GDM1 (cell line): ENCODE data around the gene GNAL.
"Not testable (repeated sequence)": the region's sequence is repeated elsewhere in the genome, so short reads cannot be mapped to it uniquely, and the experiment has no call there.

Source experiments
- DNase-seq: peaks from one replicate; lab custom pipeline; 2025; lab: John Stamatoyannopoulos, UW

Gene GNAL

GRCh38 chr18:11849279-11849678 is 160.2 kb downstream of the GNAL start:
- no peak for DNase-seq

DNA sequence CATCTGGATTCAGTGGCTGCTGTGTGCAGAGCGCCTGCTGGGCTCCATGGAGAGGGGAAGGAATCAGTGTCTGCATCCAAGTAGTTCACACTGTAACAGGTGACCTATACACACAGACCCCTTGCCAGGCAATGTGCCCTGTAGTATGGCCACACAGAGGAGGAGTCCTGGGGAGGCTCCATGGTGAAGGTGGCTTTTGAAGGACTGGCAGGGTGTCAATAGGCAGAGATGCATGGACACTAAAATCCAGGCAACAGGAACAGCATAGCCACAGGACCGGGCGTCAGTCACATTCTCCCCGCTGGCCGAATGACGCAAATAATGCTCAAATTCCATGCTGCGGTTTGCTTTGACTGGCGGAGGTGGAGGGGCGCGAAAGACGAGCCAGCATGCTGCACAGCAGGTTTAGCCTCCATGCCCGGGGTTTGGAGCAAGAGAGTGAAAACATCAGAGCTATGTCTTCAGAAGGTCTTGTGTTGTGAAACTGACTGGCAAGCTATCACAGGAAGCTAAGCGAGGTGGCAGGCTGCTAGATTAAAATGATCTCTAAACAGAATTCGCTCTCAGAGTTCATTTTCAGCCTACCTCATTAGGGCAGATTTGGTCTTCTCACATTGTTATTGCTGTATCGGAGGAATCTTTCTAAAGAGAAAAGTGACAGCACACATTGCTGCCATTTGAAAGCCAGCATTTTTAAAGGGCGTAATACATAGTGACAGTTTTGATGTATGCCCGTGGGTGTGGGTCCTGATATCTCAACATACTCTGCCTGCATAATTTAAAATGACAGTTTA is 161.0 kb downstream of the GNAL start:
- DNase-seq: no peak

DNA sequence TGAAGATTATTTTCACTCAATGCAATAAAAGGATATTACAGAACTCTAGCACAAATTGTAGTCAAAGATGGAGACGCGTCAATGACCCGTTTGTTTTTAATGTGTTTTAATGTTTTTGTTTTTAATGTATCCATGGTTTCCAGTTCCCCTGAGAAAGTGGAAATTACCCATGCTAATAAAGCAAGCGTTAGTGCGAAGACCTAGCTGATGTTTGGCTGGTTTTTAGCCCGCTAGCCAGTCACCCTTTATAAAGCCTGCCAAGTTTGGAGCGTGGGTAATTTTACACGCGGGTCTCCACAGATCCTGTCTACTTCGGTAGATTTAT is 161.7 kb downstream of the GNAL start:
- DNase-seq: no peak

DNA sequence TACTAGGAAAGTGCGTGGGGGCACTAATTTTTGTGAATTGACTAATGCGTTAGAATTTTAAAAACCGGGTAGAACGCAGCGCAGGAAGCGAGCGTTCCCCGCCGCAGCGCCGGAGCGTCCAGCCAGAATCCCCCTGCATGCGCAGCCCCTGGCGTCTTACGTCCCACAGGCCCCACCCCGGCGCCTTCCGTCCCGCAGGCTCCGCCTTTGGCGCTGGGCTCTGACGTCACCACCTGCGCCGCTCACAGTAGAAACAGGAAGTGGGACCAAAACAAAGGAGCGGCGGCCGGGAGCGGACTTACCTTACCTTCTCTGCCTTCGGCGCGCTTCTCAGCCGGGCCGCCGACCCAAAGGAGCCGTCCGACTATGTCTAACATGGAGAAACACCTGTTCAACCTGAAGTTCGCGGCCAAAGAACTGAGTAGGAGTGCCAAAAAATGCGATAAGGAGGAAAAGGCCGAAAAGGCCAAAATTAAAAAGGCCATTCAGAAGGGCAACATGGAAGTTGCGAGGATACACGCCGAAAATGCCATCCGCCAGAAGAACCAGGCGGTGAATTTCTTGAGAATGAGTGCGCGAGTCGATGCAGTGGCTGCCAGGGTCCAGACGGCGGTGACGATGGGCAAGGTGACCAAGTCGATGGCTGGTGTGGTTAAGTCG is 162.2 kb downstream of the GNAL start, which contains the start of gene CHMP1B:
CHMP1B (plus strand) TSS at position 268 of the 660 bp plus-strand sequence; CDS start at position 367, 99 bp downstream.
- peak; percentile 93 for DNase-seq

- DNase-seq: no peak
These were observed 162.8 kb downstream of the GNAL start for GRCh38 chr18:11851806-11852337.

- DNase-seq: not testable (repeated sequence)
These were observed 165.5 kb downstream of the GNAL start for GRCh38 chr18:11854554-11854953.

DNA sequence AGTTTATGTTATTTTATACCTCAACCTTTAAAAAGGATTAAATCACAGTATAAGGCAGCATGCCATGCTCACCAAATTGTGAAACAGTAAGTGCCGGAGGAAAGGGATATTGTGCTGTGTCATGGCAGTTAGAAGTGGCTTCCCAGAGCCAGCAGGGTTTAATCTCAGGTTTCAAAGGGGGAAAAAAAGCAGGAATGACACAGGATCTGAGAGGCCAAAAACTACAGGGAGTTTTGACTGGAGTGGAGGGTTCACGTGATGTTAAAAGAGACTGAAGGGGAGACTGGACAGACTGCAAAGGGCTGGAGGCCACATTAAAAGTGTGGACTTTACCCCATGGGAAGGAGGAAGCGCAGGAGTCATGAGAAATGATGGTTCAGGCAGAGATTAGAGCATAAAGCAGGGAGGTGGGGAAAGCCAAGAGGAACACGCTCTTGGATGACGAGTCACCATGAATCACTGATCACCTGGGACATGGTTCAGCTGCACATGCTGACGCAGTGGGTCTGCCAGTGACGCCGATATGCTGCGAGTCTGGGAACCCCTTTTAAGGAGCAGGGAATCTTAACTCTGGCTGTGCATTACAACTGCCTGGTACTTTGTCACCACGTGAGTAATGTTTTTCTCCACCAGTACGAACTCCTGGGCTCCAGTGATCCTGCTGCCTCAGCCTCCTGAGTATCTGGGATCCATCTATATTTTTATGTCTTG is 168.3 kb downstream of the GNAL start:
- DNase-seq: no peak

DNA sequence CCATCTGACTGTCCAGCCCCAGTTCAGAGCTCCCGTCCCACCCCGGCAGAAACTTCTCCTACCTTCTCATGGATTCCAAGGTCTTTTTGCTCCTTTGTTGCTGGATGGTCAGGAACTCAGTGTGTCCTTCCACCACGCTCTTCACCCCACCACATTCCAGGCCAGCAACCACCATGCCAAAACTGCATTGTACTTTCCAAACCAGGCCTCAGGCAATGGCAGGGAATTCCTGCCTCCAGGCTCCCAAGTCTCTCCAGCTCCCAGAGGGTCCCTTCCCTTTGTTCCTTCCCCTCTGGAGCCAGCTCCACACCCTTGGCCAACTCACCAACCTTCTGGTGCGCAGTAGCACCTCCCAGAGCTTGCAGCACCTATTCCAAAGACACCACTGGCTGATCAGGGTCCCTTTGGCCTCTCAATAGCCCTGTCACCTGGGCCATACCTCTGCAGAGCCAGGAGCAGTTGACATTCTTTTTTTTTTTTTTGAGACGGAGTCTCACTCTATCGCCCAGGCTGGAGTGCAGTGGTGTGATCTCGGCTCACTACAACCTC is 170.3 kb downstream of the GNAL start:
- no peak for DNase-seq

DNA sequence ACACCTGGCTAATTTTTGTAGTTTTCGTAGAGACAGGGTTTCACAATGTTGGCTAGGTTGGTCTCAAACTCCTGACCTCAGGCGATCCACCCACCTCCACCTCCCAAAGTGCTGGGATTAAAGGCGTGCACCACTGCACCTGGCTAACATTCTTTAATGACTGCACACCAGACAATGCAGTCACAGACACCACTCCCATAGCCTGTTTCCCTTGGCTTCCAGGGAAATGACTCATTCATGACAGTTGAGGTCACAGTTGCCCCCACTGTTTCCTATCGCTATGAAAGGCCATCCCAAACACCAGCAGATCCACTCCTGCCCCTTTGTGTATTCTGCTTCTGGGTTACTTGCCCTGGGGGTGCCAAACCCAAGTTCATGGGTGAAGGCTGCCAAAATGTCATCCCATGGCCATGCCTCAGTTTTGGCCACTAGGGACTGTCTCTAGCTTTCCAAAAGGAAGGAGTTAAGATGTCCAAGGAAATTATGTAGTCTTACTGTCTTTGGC is 170.9 kb downstream of the GNAL start:
- DNase-seq: no peak

DNA sequence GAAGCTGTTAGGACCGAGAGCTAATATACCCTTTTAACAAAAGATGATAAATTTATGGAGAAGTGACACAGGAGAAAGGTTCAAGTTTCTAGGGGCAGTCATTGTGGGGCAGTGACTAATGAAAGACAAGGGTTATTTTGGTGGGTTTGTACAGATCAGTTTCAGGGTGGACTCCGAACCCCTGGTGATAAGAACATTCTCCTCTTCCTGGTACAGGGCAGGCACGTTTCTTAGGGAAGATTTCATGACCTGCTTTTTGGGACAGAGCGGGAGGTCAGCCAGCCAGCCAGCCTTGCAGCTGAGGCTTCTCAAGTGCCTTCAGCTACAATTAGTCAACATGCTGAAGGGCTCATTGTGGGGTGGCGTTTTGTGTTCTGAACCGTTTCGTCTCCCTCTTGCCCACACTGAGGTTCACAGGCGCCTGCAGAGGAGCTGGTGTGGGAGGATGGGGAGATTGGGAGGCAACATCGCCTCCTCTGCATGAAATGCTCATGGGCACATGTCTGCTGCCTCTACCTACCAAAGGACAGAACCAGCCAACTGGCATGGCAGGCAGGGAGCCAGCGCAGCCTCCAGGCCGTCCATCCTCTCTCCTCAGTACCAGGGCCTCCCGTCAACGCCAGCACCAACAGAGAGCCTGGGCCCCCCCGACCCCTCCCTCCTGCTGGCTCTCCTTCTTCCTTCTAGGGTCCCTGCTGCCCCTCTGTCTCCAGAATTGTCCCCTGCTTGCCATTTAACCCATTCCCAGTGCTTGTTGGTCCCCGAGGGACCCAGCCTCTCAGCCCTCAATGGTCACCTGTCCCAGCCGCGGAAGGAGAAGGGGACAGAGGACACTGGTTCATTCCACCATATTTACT is 171.8 kb downstream of the GNAL start:
- DNase-seq: no peak

- no peak for DNase-seq
These were observed 172.7 kb downstream of the GNAL start for GRCh38 chr18:11861583-11862288.

DNA sequence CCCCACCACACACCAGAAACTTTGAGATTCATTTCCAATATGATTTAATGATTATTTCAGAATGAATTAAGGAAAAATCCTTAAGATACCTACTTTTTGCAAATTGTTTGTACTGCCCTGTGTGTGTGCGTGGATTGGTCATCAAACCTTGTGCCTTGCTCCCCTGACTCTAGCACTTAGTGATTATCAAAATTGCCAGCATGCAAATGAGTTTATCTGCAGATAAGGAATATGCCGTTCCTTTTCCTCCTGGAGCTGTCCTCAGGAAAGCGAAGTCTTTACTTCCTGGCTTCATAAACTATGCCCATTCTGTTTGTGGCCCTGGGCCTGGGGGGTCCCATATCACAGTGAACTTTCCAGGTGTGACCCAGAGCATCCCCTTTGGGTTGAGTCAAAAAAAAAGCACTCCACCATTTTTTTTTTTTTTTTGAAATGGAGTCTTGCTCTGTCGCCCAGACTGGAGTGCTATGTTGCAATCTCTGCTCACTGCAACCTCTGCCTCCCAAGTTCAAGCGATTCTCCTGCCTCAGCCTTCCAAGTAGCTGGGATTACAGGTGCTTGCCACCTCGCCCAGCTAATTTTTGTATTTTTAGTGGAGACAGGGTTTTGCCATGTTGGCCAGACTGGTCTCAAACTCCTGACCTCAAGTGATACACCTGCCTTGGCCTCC is 173.5 kb downstream of the GNAL start:
- no peak for DNase-seq

GRCh38 chr18:11864471-11864870 is 175.4 kb downstream of the GNAL start:
- no peak for DNase-seq

DNA sequence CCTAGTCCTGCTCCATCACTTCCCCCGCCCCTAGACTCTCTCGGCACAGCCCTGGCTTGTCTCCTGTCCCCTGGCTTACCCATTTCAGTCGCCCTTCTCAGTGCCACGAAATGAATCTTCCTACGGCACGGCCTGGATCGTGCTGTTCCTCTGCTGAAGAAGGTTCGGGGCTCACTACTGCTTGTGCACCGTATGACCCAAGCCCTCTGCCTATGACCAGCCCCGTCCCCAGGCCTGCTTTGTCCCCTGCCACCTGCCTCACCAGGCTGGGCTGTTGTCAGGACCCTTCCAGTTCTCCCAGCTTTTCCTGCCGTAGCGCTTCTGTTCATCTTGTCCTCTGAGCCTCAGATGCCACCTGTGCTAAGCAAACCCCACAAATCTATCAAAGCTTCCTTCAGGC is 176.0 kb downstream of the GNAL start:
- DNase-seq: no peak

DNA sequence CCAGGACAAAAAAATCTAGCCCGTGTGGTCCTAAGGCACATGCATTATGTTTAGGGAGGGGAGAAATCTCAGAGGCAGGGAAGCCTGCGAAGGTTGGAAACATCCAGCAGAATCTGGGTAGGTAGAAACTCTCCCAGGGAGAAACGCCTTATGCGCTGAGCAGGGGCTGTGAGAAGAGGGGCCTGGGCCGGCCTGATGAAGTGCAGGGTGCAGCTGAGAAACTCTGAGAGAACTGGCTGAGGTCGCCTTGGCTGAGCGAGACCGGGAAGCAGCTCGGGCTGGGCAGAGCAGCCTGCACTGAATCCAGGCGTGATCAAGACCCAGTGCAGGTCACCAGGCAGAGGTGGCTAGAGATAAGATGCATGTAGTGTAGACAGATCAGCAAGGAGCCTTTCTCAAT is 177.3 kb downstream of the GNAL start:
- no peak for DNase-seq

GRCh38 chr18:11866764-11867163 is 177.7 kb downstream of the GNAL start:
- no peak for DNase-seq

GRCh38 chr18:11868230-11868629 is 179.2 kb downstream of the GNAL start:
- no peak for DNase-seq

DNA sequence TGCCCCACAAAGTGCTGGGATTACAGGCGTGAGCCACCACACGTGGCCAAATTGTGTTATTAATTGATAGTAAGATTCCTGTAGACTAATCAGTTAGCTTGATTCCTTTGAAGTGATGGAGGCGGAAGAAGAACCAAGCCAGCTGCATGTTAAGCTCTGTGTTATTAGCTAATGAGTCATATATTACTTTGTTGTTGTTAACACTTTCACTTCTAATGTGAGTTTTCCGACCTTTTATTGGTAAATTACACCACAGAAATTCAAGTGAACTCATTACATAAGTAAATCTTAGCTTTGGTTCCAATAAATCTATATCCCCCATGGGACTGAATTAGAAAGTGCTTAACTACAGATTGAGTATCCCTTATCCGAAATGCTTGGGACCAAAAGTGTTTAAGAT is 182.4 kb downstream of the GNAL start:
- DNase-seq: no peak

- no peak for DNase-seq
These were observed 183.5 kb downstream of the GNAL start for GRCh38 chr18:11872479-11873136.
